ENCODE results near the gene KLHL26.

DNA sequence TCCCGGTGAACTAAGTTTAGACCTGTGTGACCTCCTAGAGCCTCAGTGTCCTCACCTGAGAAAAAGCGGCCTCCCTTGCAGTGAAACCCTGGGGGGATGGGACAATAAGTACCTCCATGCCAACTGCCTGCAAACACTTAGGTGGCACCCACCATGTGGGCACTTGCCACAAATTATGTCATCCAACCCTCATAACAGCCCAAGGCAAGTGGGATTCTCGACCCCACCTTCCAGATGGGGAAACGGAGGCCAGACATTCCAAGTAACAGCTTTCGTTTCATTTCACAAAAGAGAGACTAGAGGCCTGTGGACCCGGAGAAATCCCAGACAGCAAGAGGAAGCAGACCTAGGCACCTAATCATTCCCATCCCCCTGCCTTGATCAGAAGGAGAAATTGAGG lies 41.4 kb upstream of the KLHL26 start:
- TF ChIP-seq EZH2phosphoT487 (IDR thresholded peaks at IDR 0.05; ENCODE audit: insufficient read depth, low read depth) = no peak
- no peak for TF ChIP-seq EZH2 (IDR thresholded peaks at IDR 0.05; ENCODE audit: insufficient read depth, poor library complexity, severe bottlenecking)

Measured in GM23248 (cell line).